Activated effector memory CD4-positive, alpha-beta T cell treated with anti-CD3 and anti-CD28 coated beads, Interleukin-2, amount 50 U/mL, for 16 hours (primary cell): ENCODE results near the gene SHROOM3.

Source experiments
- DNase-seq: peaks from one replicate; pipeline ENCODE4 v3.0.0-alpha.2; 2020

Gene SHROOM3

GRCh38 chr4:76498550-76498949, 63.5 kb downstream of the SHROOM3 start:
- DNase-seq, result no peak

DNA sequence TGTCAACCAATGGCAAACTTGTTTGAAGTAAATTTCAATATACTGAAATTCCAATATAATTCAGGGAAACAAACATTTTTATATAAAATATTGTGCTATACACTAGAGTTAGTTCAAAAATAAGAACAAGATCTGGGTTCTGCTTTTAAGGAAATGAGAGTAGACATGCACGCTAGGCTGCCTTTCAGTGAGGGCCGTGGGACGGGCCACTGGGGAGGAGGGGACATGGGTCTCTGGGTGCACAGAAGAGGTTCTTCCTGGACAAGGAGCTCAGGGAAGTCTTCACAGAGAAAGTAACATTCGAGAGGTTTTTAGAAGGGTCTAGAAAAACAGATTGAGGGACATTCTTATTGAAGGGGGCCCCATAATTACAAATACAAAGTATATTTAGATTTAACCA, 64.4 kb downstream of the SHROOM3 start:
- no peak for DNase-seq

DNA sequence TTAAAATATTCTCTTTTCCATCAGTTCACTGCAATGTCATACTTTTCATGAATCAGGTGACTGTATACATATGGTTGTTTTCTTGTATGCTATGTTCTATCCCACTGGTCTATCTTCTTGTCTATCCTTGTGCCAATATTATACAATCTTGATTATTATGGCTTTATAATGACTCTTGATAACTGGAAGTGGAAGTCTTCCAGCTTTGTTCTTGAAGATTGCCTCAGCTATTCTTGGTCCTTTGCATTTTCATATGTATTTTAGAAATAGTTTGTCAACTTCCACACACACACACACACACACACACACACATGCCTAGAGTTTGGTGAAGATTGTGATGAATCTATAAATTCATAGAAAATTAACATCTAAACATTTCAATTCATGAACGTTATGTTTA, 67.9 kb downstream of the SHROOM3 start:
- DNase-seq, result no peak

GRCh38 chr4:76504613-76505465, 69.8 kb downstream of the SHROOM3 start:
- no peak for DNase-seq

GRCh38 chr4:76511947-76512346, 76.9 kb downstream of the SHROOM3 start:
- DNase-seq, result no peak

DNA sequence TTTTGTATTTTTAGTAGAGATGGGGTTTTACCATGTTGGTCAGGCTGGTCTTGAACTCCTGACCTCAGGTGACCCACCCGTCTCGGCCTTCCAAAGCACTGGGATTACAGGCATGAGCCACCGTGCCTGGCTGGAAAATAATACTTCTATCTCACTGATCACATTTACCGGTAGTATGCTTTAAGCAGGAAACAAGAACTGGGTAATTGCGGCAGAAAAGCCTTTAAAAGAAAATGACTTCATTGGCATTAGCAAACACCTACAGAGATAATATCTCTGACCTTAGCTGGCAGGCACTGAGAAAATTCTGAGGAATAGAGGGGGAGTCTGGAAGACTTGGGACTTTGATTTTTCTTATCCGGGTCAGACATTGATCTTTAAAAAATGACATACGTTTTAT, 78.5 kb downstream of the SHROOM3 start:
- no peak for DNase-seq

GRCh38 chr4:76514087-76514486, 79.1 kb downstream of the SHROOM3 start:
- DNase-seq, result no peak

- DNase-seq, result no peak
Observed at GRCh38 chr4:76515975-76516843, 81.2 kb downstream of the SHROOM3 start.

GRCh38 chr4:76518241-76518640, 83.2 kb downstream of the SHROOM3 start:
- no peak for DNase-seq

DNA sequence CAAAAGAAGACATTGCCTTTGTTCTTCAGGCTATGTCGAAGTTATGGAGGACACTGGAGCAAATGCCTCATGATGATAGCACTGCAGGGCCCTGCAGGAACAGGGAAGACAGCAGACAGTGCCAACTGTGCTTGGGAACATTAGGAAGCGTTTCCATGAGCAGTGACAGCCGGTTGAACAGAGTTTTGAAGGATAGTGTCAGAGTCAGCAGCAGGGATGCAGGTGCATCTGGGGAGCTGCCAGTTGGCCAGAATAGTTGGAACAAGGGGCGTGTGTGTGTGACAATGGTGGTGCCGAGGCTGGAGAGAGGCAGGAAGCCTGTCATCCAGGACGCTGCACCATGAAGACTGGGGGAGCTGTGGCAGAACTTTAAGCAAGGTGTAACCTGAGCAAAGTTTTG, 88.6 kb downstream of the SHROOM3 start:
- no peak for DNase-seq

DNA sequence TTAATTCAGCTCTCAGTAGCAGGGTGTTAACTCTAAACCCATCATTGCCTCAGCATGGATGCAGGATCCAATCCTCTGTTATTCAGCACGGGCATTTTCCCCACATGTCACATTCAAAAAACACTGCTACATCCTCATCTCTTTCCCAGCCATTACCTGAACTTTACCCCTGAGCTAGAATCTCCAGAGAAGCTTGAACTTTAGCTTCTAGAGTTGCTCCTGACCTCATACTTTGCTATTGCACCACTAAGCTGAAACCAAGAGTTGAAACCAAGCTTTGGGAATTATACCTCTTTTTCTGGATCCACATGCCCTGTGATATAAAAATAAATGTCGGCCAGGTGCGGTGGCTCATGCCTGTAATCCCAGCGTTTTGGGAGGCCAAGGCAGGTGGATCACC, 90.7 kb downstream of the SHROOM3 start:
- DNase-seq, result no peak

- DNase-seq, result no peak
Observed at GRCh38 chr4:76526585-76526990, 91.6 kb downstream of the SHROOM3 start.

- no peak for DNase-seq
Observed at GRCh38 chr4:76527666-76528065, 92.6 kb downstream of the SHROOM3 start.

DNA sequence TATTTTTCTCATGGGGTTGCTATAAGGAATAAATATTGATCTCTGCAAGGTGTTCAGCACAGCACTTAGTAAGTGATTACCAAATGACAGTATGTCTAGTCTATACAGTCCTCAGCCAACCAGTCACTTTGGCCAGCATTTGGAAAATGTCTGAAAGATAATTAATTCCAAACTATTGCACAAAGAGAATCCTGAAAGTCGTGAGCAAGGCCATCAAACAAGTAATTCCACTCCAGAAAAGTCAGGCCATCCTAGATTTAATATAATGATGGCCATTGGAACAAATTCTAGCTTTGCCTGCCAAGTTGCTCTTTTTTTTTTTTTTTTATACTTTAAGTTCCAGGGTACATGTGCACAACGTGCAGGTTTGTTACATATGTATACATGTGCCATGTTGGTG, 96.6 kb downstream of the SHROOM3 start:
- DNase-seq, result no peak

DNA sequence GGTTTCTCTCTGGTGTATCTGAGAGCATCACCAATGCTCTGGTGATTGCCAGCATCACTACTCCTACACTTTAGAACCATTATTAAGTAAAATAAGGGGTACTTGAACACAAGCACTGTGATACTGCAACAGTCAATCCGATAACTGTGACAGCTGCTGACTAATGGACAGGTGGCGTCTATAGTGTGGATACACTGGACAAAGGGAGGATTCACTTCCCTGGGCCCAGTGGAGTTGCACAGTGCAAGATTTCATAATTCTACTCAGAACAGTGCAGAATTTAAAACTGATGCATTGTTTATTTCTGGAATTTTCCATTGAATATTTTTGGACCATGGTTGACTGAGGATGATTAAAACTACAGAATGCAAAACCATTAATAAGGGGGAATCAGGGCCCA, 97.8 kb downstream of the SHROOM3 start:
- no peak for DNase-seq

DNA sequence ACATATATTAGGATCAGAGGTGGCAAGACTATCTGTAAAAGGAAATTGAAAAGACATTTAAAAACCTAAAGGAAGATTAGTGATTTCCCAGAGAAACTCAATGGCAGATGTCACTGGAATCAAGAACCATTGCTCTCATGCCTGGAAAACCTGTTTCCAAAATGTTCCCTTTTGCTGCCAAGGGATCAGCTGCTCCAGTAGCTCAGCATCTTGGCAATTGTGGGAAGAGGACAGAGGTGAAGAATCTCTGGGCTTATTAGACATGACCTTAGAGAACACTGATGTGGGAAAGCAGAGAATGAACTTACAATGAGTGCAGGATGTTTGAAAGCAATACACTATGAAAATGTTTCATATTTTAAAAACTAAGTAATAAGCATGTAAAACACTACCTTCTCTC, 98.3 kb downstream of the SHROOM3 start:
- DNase-seq, result no peak

- DNase-seq, result no peak
Observed at GRCh38 chr4:76535603-76536372, 100.8 kb downstream of the SHROOM3 start.

DNA sequence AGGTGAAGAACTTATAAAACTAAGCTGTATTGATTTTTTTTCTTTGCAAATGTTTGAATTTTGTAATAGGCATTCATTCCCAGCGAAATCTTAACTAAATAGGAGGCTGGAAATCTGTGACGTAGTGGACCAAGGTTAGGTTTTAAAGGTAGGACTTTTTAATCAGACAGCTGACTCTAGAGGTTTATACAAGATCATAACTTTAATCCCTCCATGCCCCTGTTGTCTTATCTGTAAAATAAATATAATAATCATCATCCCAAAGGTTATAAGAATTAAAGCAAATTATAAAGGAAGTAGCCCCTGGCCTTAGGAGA, 101.3 kb downstream of the SHROOM3 start:
- DNase-seq, result no peak

GRCh38 chr4:76538296-76538695, 103.3 kb downstream of the SHROOM3 start:
- no peak for DNase-seq

DNA sequence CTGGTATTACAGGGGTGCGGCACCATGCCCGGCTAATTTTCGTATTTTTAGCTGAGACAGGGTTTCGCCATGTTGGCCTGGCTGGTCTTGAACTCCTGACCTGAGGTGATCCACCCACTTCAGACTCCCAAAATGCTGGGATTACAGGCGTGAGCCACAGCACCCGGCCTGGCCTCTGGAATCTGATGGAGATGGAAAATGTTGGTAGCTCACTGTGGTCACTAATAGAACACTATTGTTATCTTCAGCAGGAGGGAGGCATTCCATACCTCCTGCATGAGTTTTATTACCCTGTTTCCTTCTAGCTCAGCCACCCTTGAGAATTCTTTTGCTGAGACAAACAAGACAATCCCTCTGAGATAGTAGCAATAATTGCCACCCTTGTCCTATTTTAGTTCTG, 105.0 kb downstream of the SHROOM3 start:
- no peak for DNase-seq

DNA sequence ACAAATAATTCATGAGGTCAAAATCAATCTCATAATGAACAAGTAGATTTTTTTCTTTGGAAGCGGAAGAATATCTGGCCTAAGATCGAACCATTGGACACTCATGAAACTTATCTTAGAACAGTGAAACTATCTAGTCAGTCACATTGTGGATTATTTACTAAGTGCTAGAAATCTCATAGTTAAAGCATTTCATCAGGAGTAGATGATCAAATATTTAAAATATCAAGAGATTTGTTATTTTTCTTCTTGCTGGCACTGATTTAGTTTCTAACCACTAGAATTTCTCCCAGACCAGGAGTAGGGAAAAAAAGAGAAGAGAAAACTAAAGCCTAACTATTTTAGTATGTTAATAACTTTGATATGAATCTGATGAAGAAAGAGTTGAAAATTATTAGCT, 105.5 kb downstream of the SHROOM3 start:
- DNase-seq, result no peak

DNA sequence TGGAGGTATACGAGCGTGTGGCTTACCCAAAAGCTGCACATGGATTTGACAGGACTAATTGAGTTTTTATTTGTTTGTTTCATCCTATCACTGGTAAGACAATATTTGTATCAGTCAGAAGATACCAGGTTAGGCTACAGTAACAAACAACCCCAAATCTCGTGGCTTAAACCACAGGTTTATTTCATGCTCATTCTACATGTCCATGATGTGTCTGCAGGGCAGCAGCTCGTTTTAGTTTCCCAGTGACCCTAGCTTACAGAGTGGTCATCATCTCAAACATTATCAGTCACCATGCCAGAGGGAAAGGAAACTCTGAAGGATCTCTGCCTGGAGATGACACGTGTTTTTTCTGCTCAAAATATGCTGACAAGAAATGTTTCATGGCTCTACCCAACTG, 108.3 kb downstream of the SHROOM3 start:
- DNase-seq, result no peak

DNA sequence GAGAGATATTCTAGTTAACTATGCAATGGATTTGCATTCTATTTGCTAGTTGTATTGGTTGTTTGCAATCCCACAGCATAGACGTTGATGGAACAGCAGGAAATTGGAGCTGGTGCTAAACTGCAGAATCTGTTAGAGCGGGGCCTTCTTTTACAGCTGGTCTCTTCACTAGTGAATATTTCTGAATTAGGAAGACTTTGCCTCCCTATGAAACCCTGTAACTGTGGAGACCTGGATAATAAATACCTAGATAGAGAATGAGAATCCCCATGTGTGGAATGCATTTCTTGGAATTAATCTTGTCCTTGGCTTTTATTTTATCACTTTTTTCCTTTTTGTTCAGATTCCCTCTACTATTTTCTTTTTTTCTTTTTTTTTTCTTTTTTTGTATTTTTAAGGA, 109.7 kb downstream of the SHROOM3 start:
- DNase-seq, result no peak
